GM23338 (cell line): ENCODE measurements around the gene WDR31. TPM values are rescaled to one million over a fixed set of nuclear protein-coding genes. Genes with fewer than 3 reads are reported as not detected.

ENCODE experiments used
- ATAC-seq: fragments of 200-7000 bp; cut with Tn5 transposase; 3 replicates; pipeline ENCODE4 v1.9.1; 2020
- DNase-seq: peaks from one replicate; pipeline ENCODE4 v3.0.0-alpha.2; 2015; ENCODE audit warnings: low spot score
- H2AFZ ChIP-seq: fragments of 200-600 bp; sonication (generic); 2 replicates; pipeline ENCODE4 v1.8.0; 2016; ENCODE audit warnings: antibody characterized with exemption, mild to moderate bottlenecking, moderate library complexity
- H3F3A ChIP-seq: fragments of 200-600 bp; sonication (generic); replicated peaks from 2 replicates; pipeline ENCODE4 v1.8.0; 2017; ENCODE audit warnings: antibody characterized with exemption, mixed run types, low read depth
- H3K27ac ChIP-seq: fragments of 200-600 bp; sonication (generic); 2 replicates; pipeline ENCODE4 v1.6.1; 2016; ENCODE audit warnings: low read depth
- H3K27me3 ChIP-seq: fragments of 200-600 bp; sonication (generic); 2 replicates; pipeline ENCODE4 v1.8.0; 2016; ENCODE audit warnings: mild to moderate bottlenecking, mixed run types, moderate library complexity; ENCODE audit not compliant: insufficient read depth
- H3K36me3 ChIP-seq: fragments of 200-600 bp; sonication (generic); 2 replicates; pipeline ENCODE4 v1.8.0; 2016; ENCODE audit warnings: mild to moderate bottlenecking; ENCODE audit not compliant: insufficient read depth
- H3K4me1 ChIP-seq: fragments of 200-600 bp; sonication (generic); 2 replicates; pipeline ENCODE4 v1.8.0; 2016; ENCODE audit warnings: mild to moderate bottlenecking, moderate library complexity; ENCODE audit not compliant: insufficient read depth
- H3K4me2 ChIP-seq: fragments of 200-600 bp; sonication (generic); 2 replicates; pipeline ENCODE4 v1.7.1; 2017; ENCODE audit warnings: mixed run types
- H3K4me3 ChIP-seq: fragments of 200-600 bp; sonication (generic); 2 replicates; pipeline ENCODE4 v1.6.1; 2016; ENCODE audit warnings: mixed run types
- H3K79me2 ChIP-seq: fragments of 200-600 bp; sonication (generic); replicated peaks from 2 replicates; pipeline ENCODE4 v1.8.0; 2017; ENCODE audit warnings: mild to moderate bottlenecking; ENCODE audit not compliant: insufficient read depth
- H3K9me2 ChIP-seq: fragments of 200-600 bp; sonication (generic); 2 replicates; pipeline ENCODE4 v1.8.0; 2017; ENCODE audit not compliant: insufficient read depth
- H4K20me1 ChIP-seq: fragments of 200-600 bp; sonication (generic); replicated peaks from 2 replicates; pipeline ENCODE4 v1.8.0; 2017; ENCODE audit warnings: mild to moderate bottlenecking; ENCODE audit not compliant: insufficient read depth
- H3K27ac Mint-ChIP-seq: 2 replicates; pipeline ENCODE4 v1.8.0; 2020; ENCODE audit warnings: inconsistent platforms, mild to moderate bottlenecking, moderate library complexity, mixed read lengths
- H3K27me3 Mint-ChIP-seq: 3 replicates; pipeline ENCODE4 v1.8.0; 2022; ENCODE audit warnings: low read depth, mild to moderate bottlenecking, moderate library complexity, mixed read lengths, inconsistent platforms; ENCODE audit not compliant: insufficient read depth, poor library complexity
- H3K36me3 Mint-ChIP-seq: 3 replicates; pipeline ENCODE4 v1.8.0; 2021; ENCODE audit warnings: low read depth, mild to moderate bottlenecking, inconsistent platforms, moderate library complexity, mixed read lengths
- H3K4me1 Mint-ChIP-seq: 3 replicates; pipeline ENCODE4 v1.8.0; 2020; ENCODE audit warnings: mild to moderate bottlenecking, inconsistent platforms, mixed read lengths
- H3K4me3 Mint-ChIP-seq: 3 replicates; pipeline ENCODE4 v1.8.0; 2021; ENCODE audit warnings: moderate library complexity, mild to moderate bottlenecking, inconsistent platforms, mixed read lengths
- H3K9me3 Mint-ChIP-seq: 3 replicates; pipeline ENCODE4 v1.8.0; 2020; ENCODE audit warnings: moderate library complexity, mild to moderate bottlenecking, inconsistent platforms, mixed read lengths
- CREB1 ChIP-seq: fragments of 250-450 bp; sonication (Bioruptor Pico); IDR thresholded peaks from 2 replicates; pipeline ENCODE4 v1.5.0; 2020; ENCODE audit warnings: low read depth, mild to moderate bottlenecking, moderate library complexity
- ETS1 ChIP-seq: IDR thresholded peaks from 2 replicates; pipeline ENCODE4 v1.6.1; 2016; ENCODE audit warnings: antibody characterized with exemption
- EZH2 ChIP-seq: fragments of 200-600 bp; sonication (generic); IDR thresholded peaks from one replicate; pipeline ENCODE4 v1.8.0; 2017; ENCODE audit warnings: antibody characterized with exemption, mild to moderate bottlenecking, low read depth; ENCODE audit not compliant: unreplicated experiment
- EZH2phosphoT487 ChIP-seq: fragments of 200-600 bp; sonication (generic); IDR thresholded peaks from one replicate; pipeline ENCODE4 v1.8.1; 2018; ENCODE audit warnings: antibody characterized with exemption; ENCODE audit not compliant: unreplicated experiment
- JUNB ChIP-seq: IDR thresholded peaks from one replicate; pipeline ENCODE4 v1.6.1; 2016; ENCODE audit warnings: antibody characterized with exemption; ENCODE audit not compliant: unreplicated experiment
- NANOG ChIP-seq: IDR thresholded peaks from 2 replicates; pipeline ENCODE4 v1.6.1; 2016; ENCODE audit warnings: antibody characterized with exemption, borderline replicate concordance
- POLR2AphosphoS5 ChIP-seq: IDR thresholded peaks from 2 replicates; pipeline ENCODE4 v1.6.1; 2016; ENCODE audit warnings: antibody characterized with exemption, low read depth
- REST ChIP-seq: IDR thresholded peaks from one replicate; pipeline ENCODE4 v1.6.1; 2018; ENCODE audit warnings: antibody characterized with exemption; ENCODE audit not compliant: unreplicated experiment
- STAT1 ChIP-seq: IDR thresholded peaks from one replicate; pipeline ENCODE4 v1.6.1; 2016; ENCODE audit warnings: antibody characterized with exemption; ENCODE audit not compliant: unreplicated experiment
- ZNF114 ChIP-seq: fragments of 250-450 bp; sonication (Bioruptor Pico); IDR thresholded peaks from 2 replicates; pipeline ENCODE4 v1.5.0; 2020; ENCODE audit warnings: mild to moderate bottlenecking, moderate library complexity
- ZNF331 ChIP-seq: fragments of 250-450 bp; sonication (Bioruptor Pico); IDR thresholded peaks from 2 replicates; pipeline ENCODE4 v1.5.0; 2020; ENCODE audit warnings: low read depth, mild to moderate bottlenecking, moderate library complexity
- polyA plus RNA-seq: library from polyadenylated mRNA; unstranded; fragments of >200 nt; fragmentation: Nextera tagmentation; extraction: Ambion mirVana; gene quantifications from 2 replicates; pipeline ENCODE4 v1.2.1, GENCODE V29; 2016
- total RNA-seq: library from RNA; depleted of rRNA; stranded (reverse); fragments of >200 nt; shearing (Covaris generic); gene quantifications from 2 replicates; pipeline ENCODE4 v1.2.3, GENCODE V29; 2014
- TF ChIP-seq, protein P1 (sequence below), 2 experiments: fragments of 200-600 bp in 1 of 2; sonication (generic) in 1 of 2; conservative IDR thresholded peaks; 2 replicates each; pipeline versions ENCODE4 v1.5.1 to v1.6.1; 2016 to 2017; ENCODE audit warnings: antibody characterized with exemption in 2 of 2, low read depth in 2 of 2, mild to moderate bottlenecking in 2 of 2, moderate library complexity in 1 of 2
- TF ChIP-seq, protein P2 (sequence below): fragments of 250-450 bp; sonication (Bioruptor Pico); IDR thresholded peaks from 2 replicates; pipeline ENCODE4 v1.5.0; 2020; ENCODE audit warnings: mild to moderate bottlenecking, moderate library complexity

The WDR31 gene
- total and polyA plus RNA-seq, 2 experiments from 2014 or later: 0.13 to 0.63 TPM

GRCh38 chr9:113368982-113369854 lies 29.1 kb upstream of the WDR31 start:
- Mint-ChIP-seq H3K4me1 (peaks cover 4% of the 10 kb centered on the region; the same call in 2 of the 3 replicates), H3K4me3 (no peak overlapping the region), H3K36me3 (no peaks in the 10 kb centered on the region; the same call in 2 of the 3 replicates), H3K27ac (no peak overlapping the region), H3K27me3 (no peaks in the 10 kb centered on the region), H3K9me3 (no peaks in the 10 kb centered on the region)
- H3K79me2 ChIP-seq: no peaks in the 10 kb centered on the region
- no peak overlapping the region for H2AFZ ChIP-seq
- no peaks in the 10 kb centered on the region for H3F3A ChIP-seq
- H3K27me3 ChIP-seq: no peaks in the 10 kb centered on the region
- H3K36me3 ChIP-seq: no peaks in the 10 kb centered on the region
- DNase-seq (no peak), ATAC-seq (no peak)
- H3K4me2 ChIP-seq: no peak overlapping the region
- no peak overlapping the region for H3K4me3 ChIP-seq
- H3K27ac ChIP-seq: no peak overlapping the region
- no peaks in the 10 kb centered on the region for H3K4me1 ChIP-seq
- H3K9me2 ChIP-seq: no peaks in the 10 kb centered on the region
- TF ChIP-seq REST (no peak), CREB1 (CRISPR knock-in tag) (no peak), POLR2AphosphoS5 (no peak), JUNB (no peak), ETS1 (no peak), ZNF331 (CRISPR knock-in tag) (no peak), EZH2phosphoT487 (no peak), ZNF114 (CRISPR knock-in tag) (no peak), STAT1 (no peak), EZH2 (no peak), NANOG (no peak)
- TF ChIP-seq, protein P1, sequence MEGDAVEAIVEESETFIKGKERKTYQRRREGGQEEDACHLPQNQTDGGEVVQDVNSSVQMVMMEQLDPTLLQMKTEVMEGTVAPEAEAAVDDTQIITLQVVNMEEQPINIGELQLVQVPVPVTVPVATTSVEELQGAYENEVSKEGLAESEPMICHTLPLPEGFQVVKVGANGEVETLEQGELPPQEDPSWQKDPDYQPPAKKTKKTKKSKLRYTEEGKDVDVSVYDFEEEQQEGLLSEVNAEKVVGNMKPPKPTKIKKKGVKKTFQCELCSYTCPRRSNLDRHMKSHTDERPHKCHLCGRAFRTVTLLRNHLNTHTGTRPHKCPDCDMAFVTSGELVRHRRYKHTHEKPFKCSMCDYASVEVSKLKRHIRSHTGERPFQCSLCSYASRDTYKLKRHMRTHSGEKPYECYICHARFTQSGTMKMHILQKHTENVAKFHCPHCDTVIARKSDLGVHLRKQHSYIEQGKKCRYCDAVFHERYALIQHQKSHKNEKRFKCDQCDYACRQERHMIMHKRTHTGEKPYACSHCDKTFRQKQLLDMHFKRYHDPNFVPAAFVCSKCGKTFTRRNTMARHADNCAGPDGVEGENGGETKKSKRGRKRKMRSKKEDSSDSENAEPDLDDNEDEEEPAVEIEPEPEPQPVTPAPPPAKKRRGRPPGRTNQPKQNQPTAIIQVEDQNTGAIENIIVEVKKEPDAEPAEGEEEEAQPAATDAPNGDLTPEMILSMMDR (conservative IDR thresholded peaks at IDR 0.05; ENCODE audit: low read depth in 2 of 2): no peak
- TF ChIP-seq, protein P2, sequence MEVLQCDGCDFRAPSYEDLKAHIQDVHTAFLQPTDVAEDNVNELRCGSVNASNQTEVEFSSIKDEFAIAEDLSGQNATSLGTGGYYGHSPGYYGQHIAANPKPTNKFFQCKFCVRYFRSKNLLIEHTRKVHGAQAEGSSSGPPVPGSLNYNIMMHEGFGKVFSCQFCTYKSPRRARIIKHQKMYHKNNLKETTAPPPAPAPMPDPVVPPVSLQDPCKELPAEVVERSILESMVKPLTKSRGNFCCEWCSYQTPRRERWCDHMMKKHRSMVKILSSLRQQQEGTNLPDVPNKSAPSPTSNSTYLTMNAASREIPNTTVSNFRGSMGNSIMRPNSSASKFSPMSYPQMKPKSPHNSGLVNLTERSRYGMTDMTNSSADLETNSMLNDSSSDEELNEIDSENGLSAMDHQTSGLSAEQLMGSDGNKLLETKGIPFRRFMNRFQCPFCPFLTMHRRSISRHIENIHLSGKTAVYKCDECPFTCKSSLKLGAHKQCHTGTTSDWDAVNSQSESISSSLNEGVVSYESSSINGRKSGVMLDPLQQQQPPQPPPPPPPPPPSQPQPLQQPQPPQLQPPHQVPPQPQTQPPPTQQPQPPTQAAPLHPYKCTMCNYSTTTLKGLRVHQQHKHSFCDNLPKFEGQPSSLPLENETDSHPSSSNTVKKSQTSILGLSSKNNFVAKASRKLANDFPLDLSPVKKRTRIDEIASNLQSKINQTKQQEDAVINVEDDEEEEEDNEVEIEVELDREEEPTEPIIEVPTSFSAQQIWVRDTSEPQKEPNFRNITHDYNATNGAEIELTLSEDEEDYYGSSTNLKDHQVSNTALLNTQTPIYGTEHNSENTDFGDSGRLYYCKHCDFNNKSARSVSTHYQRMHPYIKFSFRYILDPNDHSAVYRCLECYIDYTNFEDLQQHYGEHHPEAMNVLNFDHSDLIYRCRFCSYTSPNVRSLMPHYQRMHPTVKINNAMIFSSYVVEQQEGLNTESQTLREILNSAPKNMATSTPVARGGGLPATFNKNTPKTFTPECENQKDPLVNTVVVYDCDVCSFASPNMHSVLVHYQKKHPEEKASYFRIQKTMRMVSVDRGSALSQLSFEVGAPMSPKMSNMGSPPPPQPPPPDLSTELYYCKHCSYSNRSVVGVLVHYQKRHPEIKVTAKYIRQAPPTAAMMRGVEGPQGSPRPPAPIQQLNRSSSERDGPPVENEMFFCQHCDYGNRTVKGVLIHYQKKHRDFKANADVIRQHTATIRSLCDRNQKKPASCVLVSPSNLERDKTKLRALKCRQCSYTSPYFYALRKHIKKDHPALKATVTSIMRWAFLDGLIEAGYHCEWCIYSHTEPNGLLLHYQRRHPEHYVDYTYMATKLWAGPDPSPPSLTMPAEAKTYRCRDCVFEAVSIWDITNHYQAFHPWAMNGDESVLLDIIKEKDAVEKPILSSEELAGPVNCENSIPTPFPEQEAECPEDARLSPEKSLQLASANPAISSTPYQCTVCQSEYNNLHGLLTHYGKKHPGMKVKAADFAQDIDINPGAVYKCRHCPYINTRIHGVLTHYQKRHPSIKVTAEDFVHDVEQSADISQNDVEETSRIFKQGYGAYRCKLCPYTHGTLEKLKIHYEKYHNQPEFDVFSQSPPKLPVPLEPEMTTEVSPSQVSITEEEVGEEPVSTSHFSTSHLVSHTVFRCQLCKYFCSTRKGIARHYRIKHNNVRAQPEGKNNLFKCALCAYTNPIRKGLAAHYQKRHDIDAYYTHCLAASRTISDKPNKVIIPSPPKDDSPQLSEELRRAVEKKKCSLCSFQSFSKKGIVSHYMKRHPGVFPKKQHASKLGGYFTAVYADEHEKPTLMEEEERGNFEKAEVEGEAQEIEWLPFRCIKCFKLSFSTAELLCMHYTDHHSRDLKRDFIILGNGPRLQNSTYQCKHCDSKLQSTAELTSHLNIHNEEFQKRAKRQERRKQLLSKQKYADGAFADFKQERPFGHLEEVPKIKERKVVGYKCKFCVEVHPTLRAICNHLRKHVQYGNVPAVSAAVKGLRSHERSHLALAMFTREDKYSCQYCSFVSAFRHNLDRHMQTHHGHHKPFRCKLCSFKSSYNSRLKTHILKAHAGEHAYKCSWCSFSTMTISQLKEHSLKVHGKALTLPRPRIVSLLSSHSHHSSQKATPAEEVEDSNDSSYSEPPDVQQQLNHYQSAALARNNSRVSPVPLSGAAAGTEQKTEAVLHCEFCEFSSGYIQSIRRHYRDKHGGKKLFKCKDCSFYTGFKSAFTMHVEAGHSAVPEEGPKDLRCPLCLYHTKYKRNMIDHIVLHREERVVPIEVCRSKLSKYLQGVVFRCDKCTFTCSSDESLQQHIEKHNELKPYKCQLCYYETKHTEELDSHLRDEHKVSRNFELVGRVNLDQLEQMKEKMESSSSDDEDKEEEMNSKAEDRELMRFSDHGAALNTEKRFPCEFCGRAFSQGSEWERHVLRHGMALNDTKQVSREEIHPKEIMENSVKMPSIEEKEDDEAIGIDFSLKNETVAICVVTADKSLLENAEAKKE (CRISPR knock-in tag): no peak
- H4K20me1 ChIP-seq: no peaks in the 10 kb centered on the region
